Astrocyte (in vitro differentiated cells and primary cell): ENCODE measurements around the gene TBC1D10B.

Experiments
- EZH2 ChIP-seq: IDR thresholded peaks from 2 replicates; pipeline ENCODE4 v1.6.1; 2012; ENCODE audit warnings: mild to moderate bottlenecking, low read length, inconsistent platforms; ENCODE audit not compliant: insufficient read depth
- TF ChIP-seq, protein P1 (sequence below): IDR thresholded peaks from 2 replicates; pipeline ENCODE4 v1.5.1; 2011; ENCODE audit warnings: low read depth, mild to moderate bottlenecking, inconsistent platforms, low read length, moderate library complexity; ENCODE audit not compliant: insufficient read depth

DNA sequence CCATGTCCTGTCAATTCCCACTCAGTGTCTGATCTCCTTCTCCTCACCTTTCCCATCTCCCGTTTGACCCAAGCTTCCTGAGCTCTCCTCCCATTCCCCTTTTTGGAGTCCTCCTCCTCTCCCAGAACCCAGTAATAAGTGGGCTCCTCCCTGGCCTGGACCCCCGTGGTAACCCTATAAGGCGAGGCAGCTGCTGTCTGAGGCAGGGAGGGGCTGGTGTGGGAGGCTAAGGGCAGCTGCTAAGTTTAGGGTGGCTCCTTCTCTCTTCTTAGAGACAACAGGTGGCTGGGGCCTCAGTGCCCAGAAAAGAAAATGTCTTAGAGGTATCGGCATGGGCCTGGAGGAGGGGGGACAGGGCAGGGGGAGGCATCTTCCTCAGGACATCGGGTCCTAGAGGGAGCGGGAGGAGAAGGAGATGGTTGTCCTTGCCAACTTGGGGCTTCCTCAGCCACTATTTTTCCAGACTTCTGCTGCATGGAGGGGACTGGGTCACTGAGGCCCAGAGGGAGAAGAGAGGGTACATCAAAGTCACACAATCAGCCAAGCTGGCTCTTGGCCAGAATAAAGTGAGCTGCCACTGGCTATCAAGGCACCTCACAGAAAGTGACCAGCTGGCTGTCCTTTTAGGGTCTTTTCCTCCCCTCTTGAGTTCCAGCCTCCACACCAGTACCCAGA, 1.9 kb upstream of the TBC1D10B start:
- TF ChIP-seq, protein P1, sequence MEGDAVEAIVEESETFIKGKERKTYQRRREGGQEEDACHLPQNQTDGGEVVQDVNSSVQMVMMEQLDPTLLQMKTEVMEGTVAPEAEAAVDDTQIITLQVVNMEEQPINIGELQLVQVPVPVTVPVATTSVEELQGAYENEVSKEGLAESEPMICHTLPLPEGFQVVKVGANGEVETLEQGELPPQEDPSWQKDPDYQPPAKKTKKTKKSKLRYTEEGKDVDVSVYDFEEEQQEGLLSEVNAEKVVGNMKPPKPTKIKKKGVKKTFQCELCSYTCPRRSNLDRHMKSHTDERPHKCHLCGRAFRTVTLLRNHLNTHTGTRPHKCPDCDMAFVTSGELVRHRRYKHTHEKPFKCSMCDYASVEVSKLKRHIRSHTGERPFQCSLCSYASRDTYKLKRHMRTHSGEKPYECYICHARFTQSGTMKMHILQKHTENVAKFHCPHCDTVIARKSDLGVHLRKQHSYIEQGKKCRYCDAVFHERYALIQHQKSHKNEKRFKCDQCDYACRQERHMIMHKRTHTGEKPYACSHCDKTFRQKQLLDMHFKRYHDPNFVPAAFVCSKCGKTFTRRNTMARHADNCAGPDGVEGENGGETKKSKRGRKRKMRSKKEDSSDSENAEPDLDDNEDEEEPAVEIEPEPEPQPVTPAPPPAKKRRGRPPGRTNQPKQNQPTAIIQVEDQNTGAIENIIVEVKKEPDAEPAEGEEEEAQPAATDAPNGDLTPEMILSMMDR = no peak
- TF ChIP-seq EZH2 = no peak
